Loucy (cell line): ENCODE measurements around the gene ATP10D.

Experiments
- H2AFZ ChIP-seq: fragments of 200-600 bp; sonication (generic); 2 replicates; pipeline ENCODE4 v1.6.0; 2016; ENCODE audit warnings: antibody characterized with exemption, mild to moderate bottlenecking, low read length, moderate library complexity
- H3F3A ChIP-seq: fragments of 200-600 bp; 2 replicates; pipeline ENCODE4 v1.6.0; 2016; ENCODE audit warnings: antibody characterized with exemption, low read depth, mild to moderate bottlenecking
- H3K27me3 ChIP-seq: fragments of 200-600 bp; sonication (generic); 2 replicates; pipeline ENCODE4 v1.6.1; 2014; ENCODE audit warnings: low read length, mild to moderate bottlenecking; ENCODE audit not compliant: insufficient read depth, poor library complexity, severe bottlenecking
- H3K36me3 ChIP-seq: fragments of 200-600 bp; sonication (generic); 2 replicates; pipeline ENCODE4 v1.6.1; 2016; ENCODE audit warnings: low read length; ENCODE audit not compliant: insufficient read depth
- H3K4me1 ChIP-seq: fragments of 200-600 bp; sonication (generic); 2 replicates; pipeline ENCODE4 v1.5.1; 2014; ENCODE audit warnings: low read length, mild to moderate bottlenecking; ENCODE audit not compliant: insufficient read depth, poor library complexity, severe bottlenecking
- H3K4me2 ChIP-seq: fragments of 200-600 bp; sonication (generic); 2 replicates; pipeline ENCODE4 v1.6.0; 2014; ENCODE audit warnings: antibody characterized with exemption, low read length, low read depth, mild to moderate bottlenecking; ENCODE audit not compliant: poor library complexity, severe bottlenecking
- H3K4me3 ChIP-seq: fragments of 200-600 bp; sonication (generic); 2 replicates; pipeline ENCODE4 v1.5.1; 2014; ENCODE audit warnings: low read length, mild to moderate bottlenecking, mixed read lengths; ENCODE audit not compliant: poor library complexity, severe bottlenecking
- H3K79me2 ChIP-seq: fragments of 200-600 bp; sonication (generic); 2 replicates; pipeline ENCODE4 v1.6.1; 2014; ENCODE audit warnings: low read length; ENCODE audit not compliant: insufficient read depth
- H3K9ac ChIP-seq: fragments of 200-600 bp; sonication (generic); 2 replicates; pipeline ENCODE4 v1.6.0; 2014; ENCODE audit warnings: mild to moderate bottlenecking, low read depth, low read length, moderate library complexity; ENCODE audit not compliant: poor library complexity, severe bottlenecking
- H3K9me2 ChIP-seq: fragments of 200-600 bp; sonication (generic); replicated peaks from 2 replicates; pipeline ENCODE4 v1.6.1; 2016; ENCODE audit warnings: low read depth, low read length, mixed read lengths
- H3K9me3 ChIP-seq: fragments of 200-600 bp; sonication (generic); 2 replicates; pipeline ENCODE4 v1.6.1; 2014; ENCODE audit warnings: mild to moderate bottlenecking, antibody characterized with exemption, low read length, low read depth; ENCODE audit not compliant: insufficient read depth
- H4K20me1 ChIP-seq: fragments of 200-600 bp; sonication (generic); 2 replicates; pipeline ENCODE4 v1.6.0; 2014; ENCODE audit warnings: antibody characterized with exemption, low read length, mild to moderate bottlenecking; ENCODE audit not compliant: insufficient read depth, poor library complexity, severe bottlenecking
- EZH2phosphoT487 ChIP-seq: fragments of 200-600 bp; IDR thresholded peaks from 2 replicates; pipeline ENCODE4 v1.6.1; 2018; ENCODE audit warnings: antibody characterized with exemption, mild to moderate bottlenecking, moderate library complexity, borderline replicate concordance
- TF ChIP-seq, protein P1 (sequence below): fragments of 200-600 bp; sonication (generic); conservative IDR thresholded peaks from 2 replicates; pipeline ENCODE4 v1.5.1; 2014; ENCODE audit warnings: mild to moderate bottlenecking, antibody characterized with exemption, low read length

The ATP10D gene

DNA sequence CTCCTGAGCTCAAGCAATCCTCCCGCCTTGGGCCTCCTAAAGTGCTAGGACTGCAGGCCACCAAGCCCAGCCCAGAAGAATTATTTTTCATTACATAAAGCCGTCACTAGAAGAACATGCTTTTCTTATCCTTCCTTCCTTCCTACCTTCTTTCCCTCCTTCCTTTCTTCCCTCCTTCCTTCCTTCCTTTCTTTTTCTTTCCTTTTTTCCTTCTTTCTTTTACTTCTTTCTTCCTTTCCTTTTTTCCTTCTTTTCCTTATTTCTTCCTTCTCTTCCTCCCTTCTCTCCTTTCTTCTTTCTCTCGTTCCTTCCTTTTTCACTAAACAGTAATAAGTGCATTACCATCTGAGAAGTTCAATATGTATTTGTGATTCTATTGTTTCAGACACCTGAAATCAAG, 121.4 kb downstream of the ATP10D start:
- Histone ChIP-seq H3K36me3 (no peaks in the 10 kb centered on the region), H4K20me1 (no peaks in the 10 kb centered on the region), H3F3A (no peaks in the 10 kb centered on the region), H3K9ac (no peak overlapping the region), H3K4me2 (no peak overlapping the region), H3K9me3 (no peaks in the 10 kb centered on the region), H3K4me1 (no peaks in the 10 kb centered on the region), H3K4me3 (no peak overlapping the region), H2AFZ (no peak overlapping the region), H3K9me2 (no peaks in the 10 kb centered on the region), H3K79me2 (no peaks in the 10 kb centered on the region), H3K27me3 (no peaks in the 10 kb centered on the region)
- TF ChIP-seq, protein P1, sequence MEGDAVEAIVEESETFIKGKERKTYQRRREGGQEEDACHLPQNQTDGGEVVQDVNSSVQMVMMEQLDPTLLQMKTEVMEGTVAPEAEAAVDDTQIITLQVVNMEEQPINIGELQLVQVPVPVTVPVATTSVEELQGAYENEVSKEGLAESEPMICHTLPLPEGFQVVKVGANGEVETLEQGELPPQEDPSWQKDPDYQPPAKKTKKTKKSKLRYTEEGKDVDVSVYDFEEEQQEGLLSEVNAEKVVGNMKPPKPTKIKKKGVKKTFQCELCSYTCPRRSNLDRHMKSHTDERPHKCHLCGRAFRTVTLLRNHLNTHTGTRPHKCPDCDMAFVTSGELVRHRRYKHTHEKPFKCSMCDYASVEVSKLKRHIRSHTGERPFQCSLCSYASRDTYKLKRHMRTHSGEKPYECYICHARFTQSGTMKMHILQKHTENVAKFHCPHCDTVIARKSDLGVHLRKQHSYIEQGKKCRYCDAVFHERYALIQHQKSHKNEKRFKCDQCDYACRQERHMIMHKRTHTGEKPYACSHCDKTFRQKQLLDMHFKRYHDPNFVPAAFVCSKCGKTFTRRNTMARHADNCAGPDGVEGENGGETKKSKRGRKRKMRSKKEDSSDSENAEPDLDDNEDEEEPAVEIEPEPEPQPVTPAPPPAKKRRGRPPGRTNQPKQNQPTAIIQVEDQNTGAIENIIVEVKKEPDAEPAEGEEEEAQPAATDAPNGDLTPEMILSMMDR: no peak
- TF ChIP-seq EZH2phosphoT487: no peak

DNA sequence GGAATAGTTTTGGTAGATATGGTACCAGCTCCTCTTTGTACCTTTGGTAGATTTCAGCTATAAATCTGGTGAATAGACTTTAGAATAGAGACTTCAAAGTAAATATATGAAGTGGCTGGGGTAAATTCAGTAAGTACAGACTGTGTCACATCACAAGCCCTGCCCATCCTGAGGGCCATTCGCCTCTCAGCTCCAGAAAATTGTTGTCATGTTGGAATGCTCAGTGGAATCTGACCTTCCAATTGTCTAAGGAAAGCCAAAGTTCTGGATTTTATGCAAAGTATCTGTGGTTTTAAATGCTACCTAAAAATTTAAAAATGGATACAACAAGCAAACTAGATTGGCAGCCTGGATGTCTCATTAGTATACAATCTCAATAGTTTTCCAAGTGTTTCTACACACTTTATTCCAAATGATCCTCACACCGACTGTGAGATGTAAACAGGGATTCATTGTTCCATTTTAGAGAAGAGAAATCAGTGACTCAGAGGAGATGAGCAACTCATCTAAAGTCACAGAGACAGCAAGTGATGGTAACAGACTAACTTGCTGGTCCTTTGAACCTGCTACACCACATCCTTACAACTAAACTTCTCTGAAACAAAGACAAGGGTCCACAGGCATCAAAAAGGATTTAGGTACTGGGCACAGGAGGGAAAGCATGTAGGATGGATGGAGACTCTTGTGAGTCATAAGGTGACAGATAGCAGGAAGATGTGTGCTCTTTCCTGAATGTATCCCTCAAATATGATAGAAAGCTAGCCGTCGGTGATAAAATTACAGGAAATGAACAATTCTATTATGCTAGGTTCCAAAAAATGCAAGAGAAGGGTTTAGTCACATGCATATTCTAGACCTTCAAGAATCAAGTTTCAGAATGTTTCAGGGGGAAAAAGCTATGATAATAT, 127.3 kb downstream of the ATP10D start:
- Histone ChIP-seq H3K9me2 (no peaks in the 10 kb centered on the region), H3K9me3 (no peaks in the 10 kb centered on the region), H3K79me2 (no peaks in the 10 kb centered on the region), H3K36me3 (no peaks in the 10 kb centered on the region), H4K20me1 (no peaks in the 10 kb centered on the region), H3K9ac (no peak overlapping the region), H2AFZ (no peak overlapping the region), H3K4me2 (no peak overlapping the region), H3K4me1 (no peaks in the 10 kb centered on the region), H3K4me3 (no peak overlapping the region), H3K27me3 (no peaks in the 10 kb centered on the region), H3F3A (no peaks in the 10 kb centered on the region)
- no peak for TF ChIP-seq EZH2phosphoT487
- TF ChIP-seq, protein P1: no peak

DNA sequence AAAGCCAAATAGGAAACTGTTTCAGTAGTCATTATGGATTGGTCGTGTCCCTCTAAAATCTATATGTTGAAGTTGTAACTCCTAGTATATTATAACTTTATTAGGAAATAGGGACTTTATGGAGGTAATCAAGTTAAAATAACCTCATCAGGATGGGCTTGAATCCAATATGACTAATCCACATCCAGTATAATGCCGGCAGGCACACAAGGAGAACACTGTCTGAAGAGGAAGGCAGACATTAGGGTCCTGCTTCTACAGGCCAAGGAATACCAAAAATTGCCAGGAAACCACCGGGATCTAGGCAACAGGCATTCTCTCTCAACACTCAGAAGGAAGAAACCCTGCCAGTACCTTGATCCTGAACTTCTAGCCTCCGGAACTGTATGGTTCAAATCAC, 130.3 kb downstream of the ATP10D start:
- Histone ChIP-seq H3F3A (no peaks in the 10 kb centered on the region), H3K27me3 (no peaks in the 10 kb centered on the region), H3K79me2 (no peaks in the 10 kb centered on the region), H3K9ac (no peak overlapping the region), H3K9me2 (no peaks in the 10 kb centered on the region), H3K4me1 (no peaks in the 10 kb centered on the region), H3K36me3 (no peaks in the 10 kb centered on the region), H4K20me1 (no peaks in the 10 kb centered on the region), H3K4me2 (no peak overlapping the region), H2AFZ (no peak overlapping the region), H3K4me3 (no peak overlapping the region), H3K9me3 (no peaks in the 10 kb centered on the region)
- TF ChIP-seq, protein P1: no peak
- TF ChIP-seq EZH2phosphoT487: no peak
